Gastrocnemius medialis (tissue), 4 donors: ENCODE measurements around the gene RPS8. TPM values are rescaled to one million over a fixed set of nuclear protein-coding genes. Genes with fewer than 3 reads are reported as not detected.
A peak's percentile ranks its signal among the peaks of the same experiment; 100 is the strongest.
"Not testable (repeated sequence)": the region's sequence is repeated elsewhere in the genome, so short reads cannot be mapped to it uniquely, and the experiment has no call there.

Experiments used
- ATAC-seq, 2 donors: fragments of 150-250 bp; one replicate each; pipeline ENCODE4 v1.9.1; 2016
- DNase-seq, 2 donors: peaks; one replicate each; pipeline ENCODE4 v3.0.0-alpha.2; 2019
- H3K27ac ChIP-seq, 4 donors: fragments of 200-600 bp; sonication (generic); 1 replicate in 1 of 4; 2 replicates in 3 of 4; pipeline ENCODE4 v1.5.1; 2016 to 2018; ENCODE audit warnings: mild to moderate bottlenecking in 2 of 4, moderate library complexity in 1 of 4
- H3K27me3 ChIP-seq, 3 donors: fragments of 200-600 bp; sonication (generic) in 2 of 3; 1 replicate in 1 of 3; 2 replicates in 2 of 3; pipeline versions ENCODE4 v1.5.1 to v1.6.0; 2016 to 2019; ENCODE audit warnings: mild to moderate bottlenecking in 1 of 3, moderate library complexity in 1 of 3
- H3K36me3 ChIP-seq, 2 donors: fragments of 200-600 bp; sonication (generic) in 1 of 2; one replicate each; pipeline ENCODE4 v1.5.1; 2017 to 2018
- H3K4me1 ChIP-seq, 2 donors: fragments of 200-600 bp; sonication (generic) in 1 of 2; one replicate each; pipeline ENCODE4 v1.5.1; 2016 to 2017; ENCODE audit warnings: mild to moderate bottlenecking in 2 of 2
- H3K4me3 ChIP-seq, 4 donors: fragments of 200-600 bp; sonication (generic) in 3 of 4; 1 replicate in 1 of 4; 2 replicates in 3 of 4; pipeline ENCODE4 v1.5.1; 2016 to 2019; ENCODE audit warnings: mild to moderate bottlenecking in 2 of 4
- H3K9me3 ChIP-seq, 3 donors: fragments of 200-600 bp; sonication (generic) in 2 of 3; 1 replicate in 1 of 3; 2 replicates in 2 of 3; pipeline ENCODE4 v1.5.1; 2016 to 2019
- POLR2A ChIP-seq, 2 donors: fragments of 450-650 bp; IDR thresholded peaks; one replicate each; pipeline ENCODE4 v1.6.1; 2017; ENCODE audit warnings: antibody characterized with exemption in 2 of 2, mild to moderate bottlenecking in 2 of 2, moderate library complexity in 2 of 2
- in situ Hi-C, 4 donors: fragments of 200-750 bp; cut with MboI; loops; one replicate each; pipeline versions ENCODE4 v1.15.0 to v1.8.0; 2017; ENCODE audit warnings: low sequenced_read_pairs in 4 of 4
- intact Hi-C: fragments of 100-400 bp; cut with DNase I; formaldehyde crosslinking; loops from one replicate; pipeline ENCODE4 v1.15.1; 2023; ENCODE audit warnings: low total_unique reads
- total RNA-seq, 4 donors: library from RNA; depleted of rRNA; stranded (reverse); fragments of >200 nt; gene quantifications; one replicate each; pipeline versions ENCODE4 v1.1.0 to v1.2.3, GENCODE V29; 2016
- TF ChIP-seq, protein P1 (sequence below), 5 experiments: fragments of 450-650 bp in 3 of 5; fragments of 200-600 bp in 2 of 5; sonication (generic) in 2 of 5; IDR thresholded peaks in 4 of 5; conservative IDR thresholded peaks in 1 of 5; 1 replicate in 4 of 5; 2 replicates in 1 of 5; pipeline ENCODE4 v1.5.1; 2016 to 2019; ENCODE audit warnings: antibody characterized with exemption in 5 of 5, mild to moderate bottlenecking in 3 of 5, moderate library complexity in 3 of 5

RPS8 gene
- total RNA-seq, 4 donors from 2014 or later, result 1,137 to 2,085 (median 1,818) TPM

- DNase-seq (no peak), ATAC-seq (no peak)
- intact Hi-C loops, result loop anchor here (10.0 kb wide), 1 partner anchor 949 kb away; the partner anchor contains the start of genes GPBP1L1 and TMEM69
- Histone ChIP-seq H3K27ac (no peak overlapping the region), H3K36me3 (no peaks in the 10 kb centered on the region), H3K4me1 (peaks cover 17 to 19% of the 10 kb centered on the region in 2 donors), H3K4me3 (no peak overlapping the region), H3K27me3 (no peaks in the 10 kb centered on the region), H3K9me3 (no peaks in the 10 kb centered on the region)
- in situ Hi-C loops, result no loop called here
- TF ChIP-seq, protein P1, sequence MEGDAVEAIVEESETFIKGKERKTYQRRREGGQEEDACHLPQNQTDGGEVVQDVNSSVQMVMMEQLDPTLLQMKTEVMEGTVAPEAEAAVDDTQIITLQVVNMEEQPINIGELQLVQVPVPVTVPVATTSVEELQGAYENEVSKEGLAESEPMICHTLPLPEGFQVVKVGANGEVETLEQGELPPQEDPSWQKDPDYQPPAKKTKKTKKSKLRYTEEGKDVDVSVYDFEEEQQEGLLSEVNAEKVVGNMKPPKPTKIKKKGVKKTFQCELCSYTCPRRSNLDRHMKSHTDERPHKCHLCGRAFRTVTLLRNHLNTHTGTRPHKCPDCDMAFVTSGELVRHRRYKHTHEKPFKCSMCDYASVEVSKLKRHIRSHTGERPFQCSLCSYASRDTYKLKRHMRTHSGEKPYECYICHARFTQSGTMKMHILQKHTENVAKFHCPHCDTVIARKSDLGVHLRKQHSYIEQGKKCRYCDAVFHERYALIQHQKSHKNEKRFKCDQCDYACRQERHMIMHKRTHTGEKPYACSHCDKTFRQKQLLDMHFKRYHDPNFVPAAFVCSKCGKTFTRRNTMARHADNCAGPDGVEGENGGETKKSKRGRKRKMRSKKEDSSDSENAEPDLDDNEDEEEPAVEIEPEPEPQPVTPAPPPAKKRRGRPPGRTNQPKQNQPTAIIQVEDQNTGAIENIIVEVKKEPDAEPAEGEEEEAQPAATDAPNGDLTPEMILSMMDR (IDR thresholded peaks at IDR 0.05 in 4 of 5, conservative IDR thresholded peaks at IDR 0.05 in 1 of 5), result no peak
- TF ChIP-seq POLR2A (IDR thresholded peaks at IDR 0.05), result no peak
Observed at GRCh38 chr1:44735992-44736391, 39.3 kb upstream of the RPS8 start.

DNA sequence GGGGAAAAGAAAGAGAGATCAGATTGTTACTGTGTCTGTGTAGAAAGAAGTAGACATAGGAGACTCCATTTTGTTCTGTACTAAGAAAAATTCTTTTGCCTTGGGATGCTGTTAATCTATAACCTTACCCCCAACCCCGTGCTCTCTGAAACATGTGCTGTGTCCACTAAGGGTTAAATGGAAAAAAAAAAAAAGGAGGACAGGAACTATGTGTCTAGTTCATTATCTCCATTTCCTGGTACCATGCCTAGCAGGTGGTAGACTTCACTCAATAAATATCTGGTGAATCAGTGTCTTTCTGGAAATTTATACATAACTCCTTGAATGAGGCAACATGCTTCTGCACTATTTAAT, 36.4 kb upstream of the RPS8 start:
- in situ Hi-C loops, result not testable (repeated sequence)

DNA sequence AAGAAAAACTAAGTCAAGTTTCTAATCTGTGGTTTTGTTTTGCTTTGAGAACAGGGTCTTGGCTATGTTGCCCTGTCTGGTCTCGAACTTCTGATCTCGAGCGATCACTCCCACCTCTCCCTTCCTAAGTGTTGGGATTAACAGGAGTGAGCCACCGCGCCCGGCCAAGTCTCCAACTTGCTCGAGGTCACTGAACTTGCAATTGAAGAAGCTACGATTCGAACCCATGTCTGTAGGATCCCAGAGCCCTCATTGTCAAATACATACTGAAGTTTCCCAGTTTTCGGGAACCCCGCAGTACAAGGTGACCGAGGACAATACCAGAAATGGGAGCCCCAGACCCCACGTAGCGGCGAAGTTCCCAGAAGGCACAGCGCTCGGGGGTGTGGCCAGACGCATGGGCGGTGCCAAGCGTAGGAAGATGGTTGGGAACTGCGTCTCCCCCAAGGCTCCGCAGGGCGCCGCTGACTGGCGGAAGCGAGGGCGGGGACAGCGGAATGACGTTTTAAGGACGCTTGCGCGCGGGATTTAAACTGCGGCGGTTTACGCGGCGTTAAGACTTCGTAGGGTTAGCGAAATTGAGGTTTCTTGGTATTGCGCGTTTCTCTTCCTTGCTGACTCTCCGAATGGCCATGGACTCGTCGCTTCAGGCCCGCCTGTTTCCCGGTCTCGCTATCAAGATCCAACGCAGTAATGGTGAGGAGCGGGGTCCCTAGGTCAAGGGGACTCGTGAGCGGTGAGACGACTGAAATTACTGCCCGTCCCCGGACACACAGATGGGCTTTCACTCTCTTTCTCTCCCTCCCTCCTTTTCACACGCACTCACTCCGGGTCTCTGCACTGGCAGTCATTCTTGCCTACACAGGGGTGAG, 35.8 kb upstream of the RPS8 start, which contains the start of gene KIF2C:
Gene KIF2C (plus strand): TSS at position 531 of the 872 bp plus-strand sequence. CDS start 96 bp downstream, at position 627.
- Histone ChIP-seq H3K9me3 (no peaks in the 10 kb centered on the region), H3K4me1 (peaks cover 7 to 10% of the 10 kb centered on the region in 2 donors), H3K36me3 (no peaks in the 10 kb centered on the region), H3K27me3 (no peaks in the 10 kb centered on the region), H3K27ac (peak within 1 kb of the TSS; percentile 87 to 94 (median 90)), H3K4me3 (peak within 1 kb of the TSS; percentile 64 to 81 (median 74))
- DNase-seq, result peak; percentile 93 to 96
- TF ChIP-seq POLR2A (IDR thresholded peaks at IDR 0.05), result peak; percentile 67 to 72
- TF ChIP-seq, protein P1 (IDR thresholded peaks at IDR 0.05 in 4 of 5, conservative IDR thresholded peaks at IDR 0.05 in 1 of 5), result peak in 1 of 5 experiments; percentile 17
- peak; percentile 98 for ATAC-seq
- in situ Hi-C loops (no loop called here), intact Hi-C loops (loop anchor here (2.0 to 10.0 kb wide), 2 partner anchors 35 to 945 kb away; partner anchors contain the start of genes GPBP1L1, RPS8 and TMEM69)

More for the DNA sequence above, 36.4 kb upstream of the RPS8 start:
- H3K9me3 ChIP-seq, DNase-seq, H3K4me1 ChIP-seq, H3K27me3 ChIP-seq, H3K36me3 ChIP-seq: not testable (repeated sequence)
- intact Hi-C loops, result loop anchor here (2.0 to 10.0 kb wide), 2 partner anchors 36 to 946 kb away; partner anchors contain the start of genes GPBP1L1, RPS8 and TMEM69
- H3K4me3 ChIP-seq, result peak overlapping the region; percentile 64 to 81 (median 74)
- peak overlapping the region; percentile 87 to 94 (median 90) for H3K27ac ChIP-seq
- ATAC-seq, result peak in 1 of 2 donors; percentile 3

GRCh38 chr1:44740179-44740617, 35.1 kb upstream of the RPS8 start:
- TF ChIP-seq, protein P1 (IDR thresholded peaks at IDR 0.05 in 4 of 5, conservative IDR thresholded peaks at IDR 0.05 in 1 of 5), result no peak
- TF ChIP-seq POLR2A (IDR thresholded peaks at IDR 0.05), result no peak
- H3K4me3 ChIP-seq, result peak overlapping the region; percentile 64 to 81 (median 74)
- in situ Hi-C loops, result no loop called here
- no peak for DNase-seq
- H3K4me1 ChIP-seq, result peaks cover 7 to 10% of the 10 kb centered on the region in 2 donors
- intact Hi-C loops, result no loop called here
- ATAC-seq, result no peak
- no peaks in the 10 kb centered on the region for H3K9me3 ChIP-seq
- H3K36me3 ChIP-seq, result no peaks in the 10 kb centered on the region
- peak overlapping the region; percentile 87 to 94 (median 90) for H3K27ac ChIP-seq
- H3K27me3 ChIP-seq, result no peaks in the 10 kb centered on the region

GRCh38 chr1:44743211-44743610, 32.1 kb upstream of the RPS8 start:
- peaks cover 7 to 10% of the 10 kb centered on the region in 2 donors for H3K4me1 ChIP-seq
- no peak overlapping the region for H3K4me3 ChIP-seq
- no peaks in the 10 kb centered on the region for H3K27me3 ChIP-seq
- H3K9me3 ChIP-seq, result no peaks in the 10 kb centered on the region
- no peak overlapping the region for H3K27ac ChIP-seq
- intact Hi-C loops (no loop called here), in situ Hi-C loops (no loop called here)
- TF ChIP-seq, protein P1 (IDR thresholded peaks at IDR 0.05 in 4 of 5, conservative IDR thresholded peaks at IDR 0.05 in 1 of 5), result no peak
- no peak for TF ChIP-seq POLR2A (IDR thresholded peaks at IDR 0.05)
- DNase-seq (no peak), ATAC-seq (no peak)
- no peaks in the 10 kb centered on the region for H3K36me3 ChIP-seq
